Chondrocyte (in vitro differentiated cells): ENCODE data around the gene FAM181B. TPM values are rescaled to one million over a fixed set of nuclear protein-coding genes. Genes with fewer than 3 reads are reported as not detected.

Source experiments
- DNase-seq: peaks from one replicate; pipeline ENCODE4 v3.0.0; 2021; ENCODE audit warnings: mixed read lengths, low spot score
- H3K27ac Mint-ChIP-seq: one replicate; pipeline ENCODE4 v1.8.0; 2021; ENCODE audit warnings: mild to moderate bottlenecking, moderate library complexity, mixed read lengths; ENCODE audit not compliant: unreplicated experiment
- H3K27me3 Mint-ChIP-seq: 2 replicates; pipeline ENCODE4 v1.8.0; 2021; ENCODE audit warnings: low read depth, mixed read lengths
- H3K36me3 Mint-ChIP-seq: 2 replicates; pipeline ENCODE4 v1.8.0; 2021; ENCODE audit warnings: low read depth, mixed read lengths
- H3K4me1 Mint-ChIP-seq: 2 replicates; pipeline ENCODE4 v1.8.0; 2021; ENCODE audit warnings: low read depth, mild to moderate bottlenecking, mixed read lengths
- H3K4me3 Mint-ChIP-seq: one replicate; pipeline ENCODE4 v1.8.0; 2021; ENCODE audit warnings: mild to moderate bottlenecking, moderate library complexity, mixed read lengths; ENCODE audit not compliant: unreplicated experiment
- H3K9me3 Mint-ChIP-seq: 2 replicates; pipeline ENCODE4 v1.8.0; 2021; ENCODE audit warnings: low read depth, mixed read lengths
- long read RNA-seq: library from polyadenylated mRNA; stranded (forward); transcript quantifications from one replicate; pipeline ENCODE4 v2.0.0, GENCODE V29; 2021
- total RNA-seq: library from RNA; stranded (reverse); gene quantifications from 3 replicates; pipeline ENCODE4 v1.2.1, GENCODE V29; 2021
- TF ChIP-seq, protein P1 (sequence below): fragments of 200-600 bp; sonication (generic); IDR thresholded peaks from 2 replicates; pipeline ENCODE4 v1.5.0; 2021; ENCODE audit warnings: antibody characterized with exemption, mild to moderate bottlenecking, moderate library complexity

FAM181B gene, protein sequence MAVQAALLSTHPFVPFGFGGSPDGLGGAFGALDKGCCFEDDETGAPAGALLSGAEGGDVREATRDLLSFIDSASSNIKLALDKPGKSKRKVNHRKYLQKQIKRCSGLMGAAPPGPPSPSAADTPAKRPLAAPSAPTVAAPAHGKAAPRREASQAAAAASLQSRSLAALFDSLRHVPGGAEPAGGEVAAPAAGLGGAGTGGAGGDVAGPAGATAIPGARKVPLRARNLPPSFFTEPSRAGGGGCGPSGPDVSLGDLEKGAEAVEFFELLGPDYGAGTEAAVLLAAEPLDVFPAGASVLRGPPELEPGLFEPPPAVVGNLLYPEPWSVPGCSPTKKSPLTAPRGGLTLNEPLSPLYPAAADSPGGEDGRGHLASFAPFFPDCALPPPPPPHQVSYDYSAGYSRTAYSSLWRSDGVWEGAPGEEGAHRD
- total RNA-seq: 0.35 to 0.65 TPM (median 0.46 TPM) in 3 replicates
- long read RNA-seq, partial matches to known transcripts: 0 of 1 reads
- long read RNA-seq, other reads (novel, unspliced or antisense): 0 of 1 reads

DNA sequence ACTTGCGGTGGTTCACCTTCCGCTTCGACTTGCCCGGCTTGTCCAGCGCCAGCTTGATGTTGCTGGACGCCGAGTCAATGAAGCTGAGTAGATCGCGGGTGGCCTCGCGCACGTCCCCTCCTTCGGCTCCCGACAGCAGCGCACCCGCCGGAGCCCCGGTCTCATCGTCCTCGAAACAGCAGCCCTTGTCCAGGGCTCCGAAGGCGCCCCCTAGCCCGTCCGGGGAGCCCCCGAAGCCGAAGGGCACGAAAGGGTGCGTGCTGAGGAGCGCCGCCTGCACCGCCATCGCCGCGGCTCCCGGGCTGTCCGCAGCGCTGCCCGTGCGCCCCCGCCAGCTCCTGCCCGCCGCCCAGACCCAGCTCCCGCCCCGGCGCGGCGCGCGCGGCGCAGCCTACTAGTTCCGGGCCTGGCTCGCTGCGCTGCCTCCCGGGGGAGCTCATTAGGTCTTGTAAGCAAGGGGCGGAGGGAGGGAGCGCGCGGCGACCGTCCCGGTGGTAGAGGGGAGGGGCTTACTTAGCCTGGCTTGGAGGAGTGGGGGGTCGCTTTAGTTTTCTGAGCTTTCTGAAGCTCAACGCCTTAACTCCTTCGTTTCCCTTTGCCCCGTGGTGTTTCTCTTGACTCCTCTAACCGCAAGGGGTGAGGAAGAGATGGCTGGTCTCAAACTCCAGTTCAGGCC, at the start of gene FAM181B:
Gene FAM181B, minus strand, starts transcription at position 421 of the 676 bp plus-strand sequence. Its CDS starts 135 bp downstream, at position 286.
- Mint-ChIP-seq H3K36me3 (no peaks in the 10 kb centered on the region), H3K4me3 (peak within 1 kb of the TSS; percentile 67), H3K4me1 (peaks cover 3% of the 10 kb centered on the region), H3K27ac (no peak within 1 kb of the TSS), H3K9me3 (no peaks in the 10 kb centered on the region), H3K27me3 (peaks cover 61% of the 10 kb centered on the region)
- TF ChIP-seq, protein P1, sequence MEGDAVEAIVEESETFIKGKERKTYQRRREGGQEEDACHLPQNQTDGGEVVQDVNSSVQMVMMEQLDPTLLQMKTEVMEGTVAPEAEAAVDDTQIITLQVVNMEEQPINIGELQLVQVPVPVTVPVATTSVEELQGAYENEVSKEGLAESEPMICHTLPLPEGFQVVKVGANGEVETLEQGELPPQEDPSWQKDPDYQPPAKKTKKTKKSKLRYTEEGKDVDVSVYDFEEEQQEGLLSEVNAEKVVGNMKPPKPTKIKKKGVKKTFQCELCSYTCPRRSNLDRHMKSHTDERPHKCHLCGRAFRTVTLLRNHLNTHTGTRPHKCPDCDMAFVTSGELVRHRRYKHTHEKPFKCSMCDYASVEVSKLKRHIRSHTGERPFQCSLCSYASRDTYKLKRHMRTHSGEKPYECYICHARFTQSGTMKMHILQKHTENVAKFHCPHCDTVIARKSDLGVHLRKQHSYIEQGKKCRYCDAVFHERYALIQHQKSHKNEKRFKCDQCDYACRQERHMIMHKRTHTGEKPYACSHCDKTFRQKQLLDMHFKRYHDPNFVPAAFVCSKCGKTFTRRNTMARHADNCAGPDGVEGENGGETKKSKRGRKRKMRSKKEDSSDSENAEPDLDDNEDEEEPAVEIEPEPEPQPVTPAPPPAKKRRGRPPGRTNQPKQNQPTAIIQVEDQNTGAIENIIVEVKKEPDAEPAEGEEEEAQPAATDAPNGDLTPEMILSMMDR: peak; percentile 30
- DNase-seq: no peak

DNA sequence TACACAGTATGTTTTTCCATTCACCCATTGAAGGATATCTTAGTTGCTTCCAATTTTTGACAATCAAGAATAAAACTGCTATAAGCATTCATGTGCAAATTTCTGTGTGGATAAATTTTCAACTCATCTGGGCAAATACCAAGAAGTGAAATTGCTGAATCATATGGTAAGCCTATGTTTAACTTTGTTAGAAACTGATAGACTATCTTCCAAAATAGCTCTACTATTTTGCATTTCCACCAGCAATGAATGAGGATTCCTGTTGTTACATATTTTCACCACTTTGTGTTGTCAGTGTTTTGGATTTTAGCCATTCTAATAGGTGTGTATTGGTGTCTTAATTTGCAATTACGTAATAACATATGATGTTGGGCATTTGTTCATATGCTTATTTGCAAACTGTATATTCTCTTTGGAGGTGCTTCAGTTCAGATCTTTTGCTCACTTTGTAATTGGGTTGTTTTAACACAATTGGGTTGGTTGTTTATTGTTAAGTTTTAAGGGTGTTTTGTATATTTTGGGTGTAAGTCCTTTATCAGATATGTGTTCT, 49.2 kb upstream of the FAM181B start:
- H3K27me3 Mint-ChIP-seq: peaks cover 2% of the 10 kb centered on the region
- no peak for DNase-seq
- H3K4me3 Mint-ChIP-seq: no peak overlapping the region
- H3K9me3 Mint-ChIP-seq: peaks cover 17% of the 10 kb centered on the region
- H3K27ac Mint-ChIP-seq: no peak overlapping the region
- H3K4me1 Mint-ChIP-seq: no peaks in the 10 kb centered on the region
- TF ChIP-seq, protein P1: no peak
- H3K36me3 Mint-ChIP-seq: no peaks in the 10 kb centered on the region

DNA sequence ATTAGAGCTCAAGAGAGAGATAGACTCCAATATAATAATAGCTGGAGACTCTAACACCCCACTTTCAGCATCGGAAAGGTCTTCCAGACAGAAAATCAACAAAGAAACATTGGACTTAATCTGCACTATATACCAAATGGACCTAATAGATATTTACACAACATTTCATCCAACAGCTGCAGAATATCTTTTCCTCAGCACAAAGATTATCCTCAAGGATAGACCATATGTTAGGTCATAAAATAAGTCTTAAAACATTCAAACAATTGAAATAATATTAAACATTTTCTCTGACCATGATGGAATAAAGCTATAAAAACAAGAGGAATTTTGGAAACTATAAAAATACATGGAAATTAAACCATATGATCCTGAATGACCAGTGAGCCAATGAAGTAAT, 45.1 kb upstream of the FAM181B start:
- Mint-ChIP-seq H3K4me3 (no peak overlapping the region), H3K36me3 (peaks cover 9% of the 10 kb centered on the region), H3K4me1 (peaks cover 6% of the 10 kb centered on the region), H3K9me3 (peaks cover 42% of the 10 kb centered on the region), H3K27me3 (no peaks in the 10 kb centered on the region), H3K27ac (no peak overlapping the region)
- DNase-seq: no peak
- TF ChIP-seq, protein P1: no peak

DNA sequence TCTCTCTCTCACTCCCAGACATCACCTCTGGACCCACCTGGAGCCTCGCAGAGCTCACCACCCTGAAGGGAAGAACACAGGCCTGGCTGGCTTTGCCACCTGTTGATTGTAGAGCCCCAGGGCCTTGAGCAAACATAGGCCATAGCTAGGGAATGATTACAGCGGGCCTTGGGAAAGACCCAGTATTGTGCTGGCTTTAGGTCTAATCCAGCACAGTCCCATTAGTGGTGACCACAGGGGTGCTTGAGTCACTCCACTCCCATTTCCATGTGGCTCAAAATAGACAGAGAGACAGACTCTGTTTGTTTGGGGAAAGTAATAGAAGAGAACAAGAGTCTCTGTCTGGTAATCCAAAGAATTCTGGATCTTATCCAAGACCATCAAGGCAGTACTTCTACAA, 42.7 kb upstream of the FAM181B start:
- peaks cover 6% of the 10 kb centered on the region for H3K4me1 Mint-ChIP-seq
- no peaks in the 10 kb centered on the region for H3K27me3 Mint-ChIP-seq
- H3K36me3 Mint-ChIP-seq: peaks cover 9% of the 10 kb centered on the region
- no peak for DNase-seq
- no peak overlapping the region for H3K4me3 Mint-ChIP-seq
- TF ChIP-seq, protein P1: no peak
- peak overlapping the region; percentile 10 for H3K27ac Mint-ChIP-seq
- peaks cover 34% of the 10 kb centered on the region for H3K9me3 Mint-ChIP-seq

DNA sequence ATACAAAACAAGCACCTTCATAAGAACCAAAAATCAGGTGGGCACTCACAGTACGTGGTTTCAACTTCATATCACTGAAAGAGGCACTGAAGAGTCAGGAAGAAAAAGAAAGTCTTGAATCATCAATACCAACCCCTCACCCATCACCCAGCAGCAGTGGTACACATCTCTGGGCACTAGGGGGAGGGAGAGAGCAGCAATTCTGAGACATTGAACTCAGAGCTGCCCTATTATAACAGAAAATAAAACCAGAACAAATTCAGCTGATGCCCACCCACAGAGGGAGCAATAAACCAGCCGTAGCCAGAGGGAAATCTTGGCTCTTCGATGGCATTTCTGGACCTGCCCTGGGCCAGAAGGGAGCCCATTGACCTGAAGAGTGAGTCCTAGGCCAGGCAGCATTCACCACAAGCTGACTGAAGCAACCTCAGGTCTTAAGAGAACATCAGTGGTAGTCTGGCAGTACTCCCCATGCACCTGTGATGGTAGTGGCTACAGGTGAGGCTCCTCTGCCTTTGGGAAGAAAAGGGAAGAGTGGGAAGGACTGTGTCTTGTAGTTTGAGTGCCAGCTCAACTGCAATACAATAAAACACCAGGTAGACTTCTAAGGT, 42.2 kb upstream of the FAM181B start:
- TF ChIP-seq, protein P1: peak; percentile 63
- Mint-ChIP-seq H3K36me3 (peaks cover 9% of the 10 kb centered on the region), H3K27me3 (no peaks in the 10 kb centered on the region), H3K27ac (no peak overlapping the region), H3K4me1 (peaks cover 6% of the 10 kb centered on the region), H3K4me3 (no peak overlapping the region), H3K9me3 (peaks cover 31% of the 10 kb centered on the region)
- DNase-seq: no peak
